Thyroid gland (tissue), 4 donors: Measurements from ENCODE around the gene THOC1.

Source experiments
- CTCF ChIP-seq, 6 experiments: fragments of 200-600 bp in 3 of 6; fragments of 450-650 bp in 3 of 6; sonication (generic) in 3 of 6; IDR thresholded peaks; one replicate each; pipeline ENCODE4 v1.5.1; 2016 to 2019; ENCODE audit warnings: antibody characterized with exemption in 6 of 6, mild to moderate bottlenecking in 2 of 6, inconsistent platforms in 1 of 6, moderate library complexity in 1 of 6
- POLR2A ChIP-seq, 2 donors: fragments of 450-650 bp; IDR thresholded peaks; one replicate each; pipeline ENCODE4 v1.6.1; 2017; ENCODE audit warnings: antibody characterized with exemption in 2 of 2, mild to moderate bottlenecking in 2 of 2, moderate library complexity in 1 of 2

GRCh38 chr18:275486-275885 lies 7.6 kb upstream of the THOC1 start:
- no peak for TF ChIP-seq CTCF (IDR thresholded peaks at IDR 0.05)
- TF ChIP-seq POLR2A (IDR thresholded peaks at IDR 0.05) = no peak
